COLO668 (cell line): ENCODE results near the gene LSM4.
"Not testable (repeated sequence)": the region's sequence is repeated elsewhere in the genome, so short reads cannot be mapped to it uniquely, and the experiment has no call there.

Experiments
- DNase-seq: peaks from one replicate; lab custom pipeline; 2025; ENCODE audit not compliant: unreplicated experiment; lab: John Stamatoyannopoulos, UW

The LSM4 gene

DNA sequence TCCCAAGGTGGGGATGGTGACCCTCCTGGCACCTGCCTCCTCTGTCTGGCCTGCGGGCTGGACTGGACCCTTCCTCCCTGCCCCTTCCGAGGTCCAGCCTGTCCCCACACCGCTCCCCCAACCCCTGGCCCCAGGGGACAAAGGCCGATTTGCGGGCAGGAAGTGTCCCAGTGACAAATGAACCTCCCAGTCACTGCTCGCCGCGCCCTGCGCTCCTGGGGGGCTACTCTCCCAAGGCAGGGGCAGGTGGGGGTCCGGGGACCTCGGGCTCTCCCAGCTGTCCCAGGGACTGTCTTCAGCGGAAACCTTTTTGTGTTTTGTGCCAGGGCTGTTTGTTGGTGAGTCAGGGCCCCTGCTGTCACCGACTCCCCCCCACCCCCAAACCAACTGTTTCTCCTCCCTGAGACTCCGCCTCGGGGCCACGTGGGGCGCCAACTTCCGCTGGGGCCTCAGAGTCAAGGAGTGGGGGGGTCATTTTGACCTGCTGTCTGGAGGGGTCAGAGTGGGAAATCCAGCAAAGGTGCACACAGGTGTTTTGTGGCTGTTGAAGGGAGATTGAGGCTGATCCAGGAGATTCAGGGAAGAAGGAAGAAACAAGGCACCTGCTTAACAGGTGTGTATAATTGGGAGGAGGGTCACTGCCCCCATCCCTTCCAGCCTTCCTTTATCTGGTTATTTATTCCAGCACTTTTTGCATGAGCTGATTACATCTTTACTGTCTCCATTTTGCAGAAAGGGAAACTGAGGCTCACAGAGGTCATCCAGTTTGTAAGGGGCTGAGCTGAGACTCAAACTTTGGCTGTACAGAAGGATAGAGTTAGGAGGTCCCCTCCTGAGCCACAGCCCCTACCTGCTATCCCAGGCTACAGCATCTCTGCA is 18.4 kb upstream of the LSM4 start:
- peak; percentile 65 for DNase-seq

DNA sequence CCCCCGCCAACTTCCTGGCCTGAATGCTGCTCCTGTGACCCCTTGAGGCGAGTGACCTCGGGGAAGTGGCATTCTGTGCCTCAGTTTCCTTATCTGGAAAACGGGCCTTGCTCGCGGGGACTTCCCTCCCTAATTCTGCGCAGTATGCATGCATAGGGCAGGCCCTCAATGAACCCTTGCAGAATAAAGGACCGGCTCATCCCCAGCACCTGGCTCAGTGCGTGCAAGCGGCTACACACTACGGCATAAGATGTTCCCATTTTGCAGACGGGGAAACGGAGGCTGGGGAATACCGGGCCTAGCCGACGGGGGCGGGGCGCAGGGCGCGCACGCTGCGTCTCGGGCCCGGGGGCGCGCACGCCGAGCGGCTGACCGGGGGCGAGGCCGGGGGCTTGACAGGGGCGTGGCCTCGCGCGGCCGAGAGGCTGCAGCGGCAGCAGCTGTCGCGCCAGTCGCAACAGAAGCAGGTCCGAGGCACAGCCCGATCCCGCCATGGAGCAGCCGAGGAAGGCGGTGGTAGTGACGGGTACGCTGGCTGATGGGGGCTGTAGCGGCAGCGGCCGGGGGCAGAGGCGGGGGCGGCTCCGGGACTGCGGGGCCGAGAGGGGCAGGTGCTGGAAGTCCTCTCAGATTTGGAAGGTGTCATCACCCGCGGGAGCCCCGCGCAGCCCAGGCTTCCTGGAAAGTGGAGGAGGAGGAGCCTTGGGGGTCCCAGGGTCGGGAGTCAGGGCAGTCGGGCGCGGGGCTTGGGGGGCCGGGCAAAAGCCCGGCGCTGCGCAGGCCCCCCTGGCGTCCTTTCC is 17.5 kb upstream of the LSM4 start, which contains the start of gene PGPEP1:
Gene PGPEP1, plus strand, starts transcription at position 409 of the 800 bp plus-strand sequence. Its CDS starts 84 bp downstream, at position 493.
- peak; percentile 87 for DNase-seq

DNA sequence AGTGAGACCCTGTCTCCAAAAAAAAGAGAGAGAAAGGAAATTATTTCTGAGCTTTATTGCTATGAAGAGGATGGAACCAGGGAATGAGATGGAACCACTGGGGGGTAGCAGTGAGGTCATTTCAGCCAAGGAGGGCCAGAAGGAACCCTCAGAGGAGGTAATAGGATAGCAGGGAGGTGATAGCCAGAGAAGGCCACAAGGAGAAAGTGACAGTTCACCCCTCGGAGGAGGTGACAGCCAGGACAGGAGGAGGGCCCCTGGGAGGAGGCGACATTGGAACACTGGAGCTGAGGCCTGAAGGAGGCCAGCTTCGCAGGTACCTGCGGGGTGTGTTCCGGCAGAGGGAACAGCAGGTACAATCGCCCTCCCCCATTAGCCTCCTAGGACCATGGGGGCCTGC is 16.8 kb upstream of the LSM4 start:
- peak; percentile 3 for DNase-seq

- no peak for DNase-seq
Measured at GRCh38 chr19:18338541-18338940, 15.7 kb upstream of the LSM4 start.

DNA sequence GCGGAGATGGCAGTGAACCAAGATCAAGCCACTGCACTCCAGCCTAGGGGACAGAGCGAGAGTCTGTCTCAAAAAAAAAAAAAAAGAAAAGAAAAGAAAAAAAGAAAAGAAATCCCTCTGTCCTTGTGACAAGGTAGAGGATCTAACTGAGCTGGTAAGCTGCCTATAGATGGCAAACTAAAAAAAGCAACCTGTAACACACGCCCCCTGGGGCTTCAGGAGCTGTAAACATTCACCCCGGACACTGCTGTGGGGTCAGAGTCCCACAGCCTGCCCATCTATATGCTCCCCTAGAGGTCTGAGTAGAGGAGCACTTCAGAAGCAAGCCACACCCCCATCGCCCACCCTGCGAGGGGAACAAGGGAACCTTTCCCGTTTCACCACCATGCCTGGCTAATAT is 13.2 kb upstream of the LSM4 start:
- no peak for DNase-seq

DNA sequence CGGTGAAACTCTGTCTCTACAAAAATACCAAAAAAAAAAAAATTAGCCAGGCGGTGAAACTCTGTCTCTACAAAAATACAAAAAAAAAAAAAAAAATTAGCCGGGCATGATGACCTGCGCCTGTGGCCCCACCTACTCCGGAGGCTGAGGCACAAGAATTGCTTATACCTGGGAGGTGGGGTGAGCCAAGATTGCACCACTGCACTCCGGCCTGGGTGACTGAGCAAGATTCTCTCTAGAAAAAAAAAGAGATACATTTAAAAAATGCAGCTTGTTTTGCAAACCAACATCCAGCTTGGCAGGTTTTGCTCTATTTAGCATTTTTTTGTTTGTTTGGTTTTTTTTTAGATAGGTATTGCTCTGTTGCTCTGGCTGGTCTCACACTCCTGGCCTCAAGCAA is 10.8 kb upstream of the LSM4 start:
- DNase-seq, result no peak

GRCh38 chr19:18332917-18333530 is 10.1 kb upstream of the LSM4 start:
- no peak for DNase-seq

DNA sequence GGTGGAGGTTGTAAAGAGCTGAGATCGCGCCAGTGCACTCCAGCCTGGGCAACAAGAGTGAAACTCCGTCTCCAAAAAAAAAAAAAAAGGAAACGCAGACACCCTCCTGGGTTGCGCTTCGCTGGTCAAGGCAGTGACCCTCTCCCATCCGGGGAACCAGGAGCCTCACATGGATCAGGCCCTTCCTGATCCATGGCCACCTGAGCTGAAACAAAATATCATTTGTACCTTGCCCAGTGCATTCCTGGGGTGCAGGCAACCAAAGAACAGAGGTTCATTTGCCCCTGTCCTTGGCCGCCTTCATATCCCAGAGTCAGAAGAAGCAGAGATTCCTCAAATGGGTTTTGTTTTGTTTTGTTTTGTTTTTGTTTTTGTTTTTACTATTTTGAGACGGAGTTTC is 8.0 kb upstream of the LSM4 start:
- no peak for DNase-seq

- DNase-seq, result no peak
Measured at GRCh38 chr19:18329035-18329376, 6.1 kb upstream of the LSM4 start.

DNA sequence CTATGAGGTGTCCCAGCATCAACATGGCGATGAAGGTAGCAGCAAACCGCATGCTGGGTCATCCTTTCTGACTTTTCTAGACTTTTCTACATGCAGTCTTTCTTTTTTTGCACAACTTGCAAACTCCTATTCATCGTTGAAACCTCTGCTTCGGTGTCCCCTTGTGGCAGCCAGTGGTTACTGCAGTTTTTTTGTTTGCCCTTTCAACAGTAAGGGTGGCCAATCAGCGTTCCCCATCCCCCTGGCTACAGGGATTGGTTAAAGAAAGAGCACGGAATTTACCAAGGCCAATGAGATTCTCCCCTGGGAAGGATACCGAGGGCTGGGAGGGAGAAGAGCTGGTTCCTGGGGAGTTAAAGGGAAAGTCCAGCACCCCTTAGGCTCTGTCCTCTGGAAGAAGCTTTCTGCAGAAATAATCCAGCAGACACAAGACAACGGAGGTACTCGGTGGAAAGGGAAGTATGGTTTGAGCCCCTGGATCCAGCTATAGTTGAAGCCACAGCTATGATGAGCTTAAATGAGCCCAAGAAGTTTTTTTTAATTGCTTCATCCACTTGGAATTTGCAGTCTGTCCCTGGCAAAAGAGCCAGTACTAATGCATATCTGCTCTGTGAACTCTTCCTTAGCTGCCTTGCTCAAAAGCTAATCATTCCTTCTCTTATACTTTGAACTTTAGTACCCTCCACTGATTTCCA is 5.6 kb upstream of the LSM4 start:
- peak; percentile 84 for DNase-seq

- DNase-seq, result no peak
Measured at GRCh38 chr19:18326772-18327171, 3.9 kb upstream of the LSM4 start.

DNA sequence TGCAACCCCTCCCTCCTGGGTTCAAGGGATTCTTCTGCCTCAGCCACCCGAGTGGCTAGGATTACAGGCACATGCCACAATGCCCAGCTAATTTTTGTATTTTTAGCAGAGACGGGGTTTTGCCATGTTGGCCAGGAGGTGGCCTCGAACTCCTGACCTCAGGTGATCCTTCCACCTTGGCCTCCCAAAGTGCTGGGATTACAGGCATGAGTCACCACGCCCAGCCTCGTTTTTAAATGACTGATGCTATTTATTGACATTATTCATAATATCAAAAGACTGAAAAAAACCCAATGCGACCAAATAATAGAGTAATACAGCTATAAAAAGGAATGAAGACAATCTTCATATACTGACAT is 1.5 kb upstream of the LSM4 start:
- not testable (repeated sequence) for DNase-seq

DNA sequence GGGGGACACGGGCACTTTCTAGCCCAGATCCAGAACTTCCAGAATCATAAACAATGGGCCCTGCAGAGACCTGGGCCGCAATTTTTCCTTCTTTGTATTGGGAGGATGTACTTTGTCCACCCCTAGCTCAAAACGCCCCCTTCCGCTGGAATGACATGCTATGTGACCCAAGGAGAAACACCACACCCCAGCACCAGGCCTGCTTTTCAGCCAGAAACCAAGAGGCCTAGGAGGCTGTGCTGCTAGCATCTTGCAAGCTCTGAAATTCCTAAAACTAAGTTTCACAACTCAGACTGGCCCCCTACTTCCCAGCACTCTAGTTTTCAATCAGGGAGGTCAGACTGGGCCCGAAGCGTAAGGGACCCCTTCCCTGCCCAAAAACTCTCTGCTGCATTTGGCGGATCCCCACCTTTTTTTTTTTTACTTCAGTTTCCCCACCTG is 538 bp downstream of the LSM4 start:
- DNase-seq, result peak; percentile 63

DNA sequence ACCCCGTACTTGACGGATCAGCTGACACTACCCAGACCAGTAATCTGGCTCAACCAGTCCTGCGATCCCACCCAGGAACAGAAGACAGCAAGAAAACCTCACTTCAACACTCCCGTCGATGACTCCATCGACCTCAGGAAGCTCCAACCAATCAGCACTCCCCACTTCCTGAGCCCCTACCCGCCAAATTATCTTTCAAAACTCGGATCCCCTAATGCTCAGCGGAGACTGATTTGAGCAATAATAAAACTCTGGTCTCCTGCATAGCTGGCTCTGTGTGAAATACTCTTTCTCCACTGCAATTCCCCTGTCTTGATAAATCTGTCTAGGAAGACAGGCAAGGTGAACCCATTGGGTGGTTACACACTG is 1.2 kb downstream of the LSM4 start:
- peak; percentile 5 for DNase-seq

- DNase-seq, result no peak
Measured at GRCh38 chr19:18320865-18321733, 1.8 kb downstream of the LSM4 start.

DNA sequence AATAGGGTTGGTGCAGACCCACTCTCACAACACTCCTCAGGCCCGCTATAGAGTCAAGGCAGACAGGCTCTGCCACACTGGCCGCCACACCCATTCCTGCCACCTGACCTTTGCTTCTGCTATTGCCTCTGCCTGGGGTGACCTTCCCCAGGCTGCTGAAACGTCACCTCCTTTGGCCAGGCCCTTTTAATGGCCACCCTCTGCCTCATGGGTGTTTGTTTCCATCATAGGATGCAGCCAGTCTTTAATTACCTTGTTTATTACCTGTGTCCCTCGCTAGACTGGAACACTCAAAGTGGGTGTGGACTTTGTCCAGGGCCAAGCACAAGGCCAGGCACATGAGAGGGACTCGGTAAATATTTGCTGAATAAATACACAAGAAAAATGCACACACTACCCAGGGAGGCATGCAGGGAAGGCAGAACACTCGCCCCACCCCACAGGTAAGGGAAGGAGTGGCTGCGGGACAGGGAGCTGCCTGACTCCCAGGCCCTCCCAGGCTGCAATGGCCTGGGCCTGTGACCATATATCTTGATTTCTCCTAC is 3.2 kb downstream of the LSM4 start:
- peak; percentile 48 for DNase-seq

DNA sequence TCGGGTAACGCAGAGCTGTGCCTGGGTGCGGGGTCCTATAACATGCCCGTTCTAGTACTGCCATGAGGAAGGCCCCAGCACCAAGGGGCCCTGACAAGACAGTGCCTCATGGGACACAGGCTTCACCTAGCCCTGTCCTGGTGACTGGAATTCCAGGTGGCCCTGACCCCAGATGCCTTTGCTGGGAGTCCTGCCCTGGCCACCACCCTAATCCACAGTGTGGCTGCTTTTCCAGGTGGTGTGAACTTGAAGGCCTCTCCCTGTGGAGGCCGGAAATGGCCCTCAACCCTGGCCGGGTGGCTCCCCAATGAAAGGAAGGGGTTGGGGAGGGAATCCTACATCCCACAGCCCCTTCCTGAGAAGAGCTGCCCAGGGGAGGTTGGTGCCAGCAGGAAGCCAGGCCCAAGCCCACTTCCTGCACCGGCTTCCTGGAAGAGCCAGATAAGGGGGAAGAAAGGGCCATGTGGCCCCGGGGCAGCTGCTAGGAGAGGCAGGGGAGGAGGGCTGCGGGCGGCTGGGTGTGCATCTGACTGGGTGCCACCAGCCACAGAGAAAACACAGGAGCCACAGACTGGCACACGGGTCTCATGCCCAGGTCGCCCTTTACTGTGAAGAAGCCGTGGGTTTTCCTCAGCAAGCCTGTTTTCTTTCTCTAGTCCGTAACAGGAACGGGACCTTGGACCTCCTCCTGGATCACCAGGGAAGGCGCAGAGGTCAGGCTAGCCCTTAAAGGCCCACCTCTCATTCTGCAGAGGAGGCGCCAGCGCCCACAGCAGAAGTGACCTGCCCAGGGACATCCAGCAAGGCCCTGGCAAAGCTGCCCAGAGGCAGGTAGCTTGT is 4.7 kb downstream of the LSM4 start:
- peak; percentile 42 for DNase-seq

- DNase-seq, result no peak
Measured at GRCh38 chr19:18313398-18313797, 9.5 kb downstream of the LSM4 start.

DNA sequence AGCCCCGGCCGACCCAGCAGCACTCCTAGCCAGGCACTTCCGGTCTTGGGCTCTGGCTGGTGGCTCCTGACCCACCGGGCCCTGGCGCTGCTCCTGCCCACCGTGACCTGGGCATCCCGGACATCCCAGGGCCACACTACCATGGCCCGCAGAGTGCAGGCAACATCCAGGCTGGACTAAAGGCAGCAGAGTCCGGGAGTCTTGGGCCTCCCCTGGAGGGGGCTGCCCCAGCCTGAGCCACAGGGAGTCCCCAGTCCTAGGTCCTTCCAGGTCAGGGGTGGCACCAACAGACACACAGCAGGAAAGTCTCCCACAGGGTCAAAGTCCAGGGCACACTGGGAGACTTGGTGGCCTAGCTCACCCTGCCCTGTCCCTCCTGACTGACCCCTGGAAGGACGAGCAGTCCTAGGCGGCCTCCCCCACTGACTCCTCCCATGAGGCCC is 10.8 kb downstream of the LSM4 start:
- no peak for DNase-seq
